AG20443 (cell line): ENCODE results near the gene IQGAP3.
"Not testable (repeated sequence)": the region's sequence is repeated elsewhere in the genome, so short reads cannot be mapped to it uniquely, and the experiment has no call there.

ENCODE experiments used
- DNase-seq: peaks from one replicate; pipeline ENCODE4 v3.0.0; 2012; ENCODE audit warnings: low spot score, mixed read lengths

IQGAP3 gene

DNA sequence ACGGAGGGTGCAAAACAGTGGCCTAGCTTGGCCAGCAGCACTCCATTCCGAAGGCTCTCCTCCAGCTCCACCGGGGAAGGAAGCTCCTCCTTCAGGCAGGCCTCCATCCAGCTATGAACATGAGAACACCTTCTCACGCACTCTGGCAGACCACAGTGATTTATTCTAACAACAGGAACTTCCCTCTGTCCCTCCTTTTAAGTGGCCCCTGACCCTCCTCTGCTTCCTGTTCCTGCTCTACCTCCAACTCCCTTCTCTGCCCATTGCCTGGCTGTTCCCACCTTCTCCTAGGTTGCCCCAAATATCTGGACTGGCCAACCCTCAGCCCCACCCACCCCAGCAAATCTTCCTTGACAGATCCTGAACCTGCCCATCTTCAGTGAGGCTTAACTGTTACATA is 5.9 kb downstream of the IQGAP3 start:
- no peak for DNase-seq

DNA sequence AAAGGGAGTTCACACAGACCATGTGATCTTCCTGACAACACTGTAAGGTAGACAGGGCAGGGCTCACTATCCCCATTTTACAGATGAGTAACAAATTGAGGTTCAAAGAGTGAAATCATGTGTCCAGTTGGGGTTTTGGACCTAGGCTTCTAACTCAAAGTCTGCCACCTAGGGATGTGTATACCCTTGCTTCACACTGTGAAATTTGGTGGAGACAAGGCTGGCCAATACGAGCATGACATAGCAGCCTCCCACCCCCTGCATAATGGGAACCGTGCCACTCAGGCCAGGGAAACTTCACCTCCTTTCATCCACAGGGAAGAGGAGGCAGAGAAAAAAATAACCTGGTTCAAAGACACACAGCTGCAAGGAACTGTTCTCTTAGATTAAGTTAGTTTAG is 6.8 kb downstream of the IQGAP3 start:
- no peak for DNase-seq

DNA sequence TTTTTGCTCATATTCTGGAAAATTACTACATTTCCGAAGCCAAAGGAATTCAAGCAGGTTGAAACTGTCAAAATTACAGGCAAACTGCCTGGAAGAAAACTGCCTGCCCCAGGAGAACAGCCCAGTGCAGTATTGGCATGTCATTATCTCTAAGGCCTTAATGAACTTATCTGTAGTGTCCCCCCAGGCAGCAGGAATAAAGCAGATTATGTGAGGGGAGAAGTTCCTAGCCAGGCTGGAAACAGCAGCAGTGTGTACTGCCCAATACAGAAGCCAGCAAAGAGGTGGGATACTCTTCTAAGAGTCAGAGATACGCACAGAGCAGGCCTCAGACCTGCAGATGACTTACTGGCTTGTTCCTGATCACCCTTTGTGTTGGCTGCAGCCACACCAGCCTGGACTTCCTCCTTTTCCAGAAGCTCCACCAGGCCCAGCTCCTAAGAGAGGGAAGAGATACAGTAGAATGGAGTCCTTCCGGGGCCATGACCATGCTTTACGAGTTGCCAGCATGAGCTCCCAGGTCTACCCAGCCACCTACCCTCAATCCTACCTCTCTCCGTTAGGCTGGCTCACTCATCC is 11.7 kb downstream of the IQGAP3 start:
- no peak for DNase-seq

DNA sequence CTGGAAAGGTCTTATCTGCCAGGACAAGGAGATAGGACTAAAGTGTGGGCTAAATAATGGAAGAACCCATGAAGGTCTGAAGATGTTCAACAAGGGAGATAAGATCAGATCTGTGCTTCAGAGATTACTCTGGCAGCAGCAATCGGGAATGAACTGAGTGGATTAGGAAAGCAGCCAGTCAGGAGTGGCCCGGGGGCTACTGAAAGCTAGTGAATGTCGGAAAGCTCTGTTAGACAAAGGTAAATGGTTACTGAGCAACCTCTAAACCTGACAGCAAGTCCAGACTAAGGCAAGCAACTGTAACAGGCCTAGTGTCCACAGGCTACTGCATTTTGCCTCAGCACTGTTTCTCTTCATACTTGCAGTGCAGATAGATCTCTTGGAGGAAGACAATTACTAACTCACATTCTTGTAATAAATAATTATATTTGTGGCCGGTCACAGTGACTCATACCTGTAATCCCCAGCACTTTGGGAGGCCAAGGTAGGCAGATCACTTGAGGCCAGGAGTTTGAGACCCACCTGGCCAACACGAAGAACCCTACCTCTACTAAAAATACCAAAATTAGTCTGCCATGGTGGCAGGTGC is 12.5 kb downstream of the IQGAP3 start:
- DNase-seq, result no peak

DNA sequence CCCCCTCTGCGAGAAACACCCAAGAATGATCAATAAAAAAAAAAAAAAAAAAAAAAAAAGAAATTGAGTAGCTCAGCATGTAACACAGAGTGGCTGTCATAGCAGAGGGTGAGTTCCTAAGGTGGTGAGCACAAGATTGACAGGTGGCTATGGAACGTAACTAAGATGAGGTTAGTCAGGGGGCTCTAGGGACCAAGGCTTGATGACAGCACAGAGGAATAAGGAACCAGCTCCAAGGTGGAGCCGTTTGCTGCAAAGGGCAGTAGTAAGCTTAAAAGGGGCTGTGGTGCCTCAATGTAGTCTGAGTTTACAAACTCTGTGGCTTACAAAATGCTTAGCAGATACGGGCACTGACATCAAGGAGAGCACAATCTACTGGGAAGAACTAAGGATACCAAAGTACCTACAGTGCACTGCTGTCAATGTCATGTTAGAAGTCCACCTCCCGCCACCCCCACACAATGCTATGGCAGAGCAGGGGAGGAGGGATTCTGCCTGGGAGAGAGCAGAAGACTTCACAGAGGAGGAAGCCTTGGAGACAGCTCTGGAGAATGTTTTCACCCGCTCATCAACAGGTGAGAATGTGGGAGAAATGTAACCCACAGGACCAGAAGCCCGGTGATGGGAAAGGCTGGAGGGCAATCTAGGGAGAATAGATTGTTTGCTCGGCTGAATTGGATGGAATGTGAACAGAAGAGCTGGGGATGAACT is 13.1 kb downstream of the IQGAP3 start:
- no peak for DNase-seq

DNA sequence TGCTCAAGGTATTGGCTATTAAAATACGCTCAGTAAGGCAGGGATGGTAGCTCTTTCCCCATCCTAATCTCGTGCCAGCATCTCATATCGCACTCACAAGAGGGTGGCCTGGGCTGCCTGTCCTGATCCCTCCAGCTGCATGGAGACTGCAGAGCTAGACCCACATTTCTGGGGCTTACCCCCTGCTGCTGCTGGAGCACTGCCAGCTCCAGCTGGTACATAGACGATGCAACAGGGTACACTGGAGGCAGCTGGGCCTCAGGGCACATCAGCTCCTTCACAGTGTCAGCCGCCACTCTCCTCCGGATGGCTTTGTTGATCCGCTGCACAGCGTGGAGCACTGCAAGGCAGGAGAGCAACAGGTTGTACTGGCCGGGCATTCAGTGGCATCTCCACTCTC is 16.0 kb downstream of the IQGAP3 start:
- DNase-seq, result no peak

DNA sequence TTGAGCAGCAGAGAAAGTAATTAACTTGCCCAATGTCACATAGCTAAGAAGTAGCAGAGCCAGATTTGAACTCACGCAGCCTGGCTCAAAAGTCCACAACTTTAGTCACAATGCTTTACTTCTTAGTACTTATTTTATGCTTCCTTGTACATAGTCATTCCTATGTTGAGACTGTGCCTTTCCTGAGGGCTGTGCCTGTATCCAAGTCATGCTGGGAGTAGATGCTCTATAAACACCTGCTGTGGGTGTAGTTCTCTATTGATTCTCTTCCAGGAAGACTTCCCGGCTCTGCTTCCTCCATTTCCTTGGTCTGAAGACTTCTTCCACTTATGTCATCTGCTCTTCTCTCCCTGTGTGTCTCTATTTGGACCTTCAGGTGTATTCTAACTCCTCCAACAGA is 16.6 kb downstream of the IQGAP3 start:
- no peak for DNase-seq

DNA sequence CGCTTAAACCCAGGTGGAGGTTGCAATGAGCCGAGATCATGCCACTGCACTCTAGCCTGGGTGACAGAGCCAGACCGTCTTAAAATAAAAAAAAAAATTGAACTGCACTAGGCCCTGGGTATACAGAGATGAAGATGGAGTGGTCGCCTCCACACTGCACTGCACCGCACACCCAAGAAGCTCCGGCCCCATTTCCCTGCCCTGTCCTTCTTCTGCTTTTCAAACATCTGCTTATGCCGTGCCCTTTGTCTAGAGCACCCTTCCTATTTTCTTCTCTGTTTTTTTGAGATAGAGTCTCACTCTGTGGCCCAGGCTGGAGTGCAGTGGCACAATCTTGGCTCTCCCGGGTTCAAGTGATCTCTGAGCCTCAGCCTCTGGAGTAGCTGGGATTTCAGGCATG is 17.4 kb downstream of the IQGAP3 start:
- no peak for DNase-seq

DNA sequence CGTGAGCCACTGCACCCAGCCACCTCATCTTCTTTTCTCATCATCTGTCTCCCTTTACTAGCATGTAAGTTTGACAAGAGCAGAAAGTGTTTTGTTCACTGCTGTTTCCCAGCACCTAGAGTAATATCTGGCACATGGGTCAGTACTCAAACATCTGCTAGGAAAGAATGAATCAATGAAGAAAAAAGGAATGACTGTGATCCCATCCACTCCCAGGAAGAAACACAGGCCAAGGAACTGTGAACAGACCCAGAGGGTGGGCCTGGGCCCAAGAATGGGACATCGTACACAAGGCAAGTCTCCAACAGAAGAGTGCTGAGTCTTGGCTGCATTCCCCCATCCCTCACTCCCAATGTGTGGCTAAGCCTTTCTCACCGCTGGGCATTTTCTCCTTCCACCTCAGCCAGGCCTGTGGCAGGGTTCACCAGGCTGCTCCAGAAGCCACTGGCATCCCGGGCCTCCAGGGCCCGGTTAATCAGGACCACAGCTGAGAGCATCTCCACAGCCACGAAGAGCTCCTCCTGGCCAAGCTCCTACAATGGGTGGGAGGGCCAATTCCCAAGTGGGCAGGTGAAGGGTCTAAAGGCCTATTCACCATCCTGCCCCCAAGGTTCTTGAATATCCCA is 18.4 kb downstream of the IQGAP3 start:
- no peak for DNase-seq

DNA sequence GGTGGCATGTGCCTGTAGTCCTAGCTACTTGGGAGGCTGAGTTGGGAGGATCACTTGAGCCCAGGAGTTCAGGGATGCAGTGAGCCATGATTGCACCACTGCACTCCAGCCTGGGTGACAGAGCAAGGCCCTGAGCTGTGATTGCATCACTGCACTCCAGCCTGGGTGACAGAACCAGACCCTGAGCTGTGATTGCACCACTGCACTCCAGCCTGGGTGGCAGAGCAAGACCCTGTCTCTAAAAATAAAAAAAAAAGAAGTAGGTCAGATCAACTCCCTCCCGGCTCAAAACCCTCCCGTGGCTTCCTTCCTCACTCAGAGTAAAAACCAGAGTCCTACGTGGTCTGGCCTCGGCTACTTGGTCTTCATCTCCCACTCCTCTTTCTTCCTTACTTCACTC is 19.4 kb downstream of the IQGAP3 start:
- not testable (repeated sequence) for DNase-seq

DNA sequence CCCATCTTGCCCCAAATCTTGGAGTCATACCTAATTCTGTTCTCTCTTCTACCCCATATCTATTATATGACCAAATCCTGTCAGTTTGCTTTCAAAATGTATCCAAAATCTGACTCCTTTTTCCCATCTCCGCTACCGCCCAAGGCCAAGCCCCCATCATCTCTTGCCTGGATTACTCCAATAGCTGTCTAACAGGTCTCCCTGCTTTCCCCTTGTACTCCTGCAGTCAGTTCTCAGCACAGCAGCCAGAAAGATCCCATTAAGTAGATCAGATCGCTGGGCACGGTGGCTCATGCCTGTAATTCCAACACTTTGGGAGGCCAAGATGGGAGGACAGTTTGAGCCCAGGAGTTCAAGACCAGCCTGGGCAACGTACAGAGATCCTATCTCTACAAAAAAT is 19.8 kb downstream of the IQGAP3 start:
- DNase-seq, result no peak

DNA sequence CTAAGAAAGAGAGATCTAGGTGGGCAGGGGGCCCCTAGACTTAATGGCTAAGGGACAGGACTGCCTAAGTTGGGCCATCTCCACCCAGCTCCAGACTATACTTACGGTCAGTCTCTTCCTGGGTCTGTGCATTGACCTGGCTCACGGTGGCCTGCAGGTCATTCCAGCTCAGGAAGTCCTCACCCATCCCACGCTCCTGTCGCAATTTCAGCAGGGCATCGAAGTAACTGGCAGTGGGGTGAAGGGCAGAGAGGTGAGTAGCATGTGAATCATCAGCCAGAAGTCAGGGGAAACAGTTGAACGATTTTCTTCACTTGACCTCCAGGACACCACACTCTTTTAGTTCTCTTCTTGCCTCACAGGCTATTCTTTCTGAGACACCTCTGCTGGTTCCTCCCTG is 20.5 kb downstream of the IQGAP3 start:
- DNase-seq, result no peak

DNA sequence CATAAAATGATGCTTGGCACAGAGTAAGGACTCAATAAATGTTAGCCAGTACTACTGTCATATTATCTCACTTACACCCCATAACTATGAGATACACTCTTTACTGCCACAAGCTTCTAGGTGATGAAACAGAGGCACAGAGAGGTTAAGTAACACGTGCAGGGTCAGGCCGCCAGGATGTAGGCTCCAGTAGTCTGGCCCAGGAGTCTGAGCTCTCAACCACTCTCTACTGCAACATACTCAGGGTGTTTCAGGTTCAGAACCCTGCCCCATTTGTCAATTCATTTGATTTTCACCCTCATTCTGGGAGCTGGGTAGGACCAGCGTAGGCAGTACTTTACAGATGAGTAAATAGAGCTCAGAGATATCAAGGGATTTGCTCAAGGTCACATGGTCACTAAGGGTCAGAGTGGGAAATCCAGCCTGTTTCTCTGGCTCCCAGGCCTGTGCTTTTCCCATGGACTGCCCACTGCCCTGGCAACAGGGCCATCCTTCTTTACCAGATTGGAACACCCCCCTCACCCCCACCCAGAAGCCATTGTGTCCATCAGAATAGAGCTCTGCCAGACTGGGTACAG is 21.2 kb downstream of the IQGAP3 start:
- no peak for DNase-seq

DNA sequence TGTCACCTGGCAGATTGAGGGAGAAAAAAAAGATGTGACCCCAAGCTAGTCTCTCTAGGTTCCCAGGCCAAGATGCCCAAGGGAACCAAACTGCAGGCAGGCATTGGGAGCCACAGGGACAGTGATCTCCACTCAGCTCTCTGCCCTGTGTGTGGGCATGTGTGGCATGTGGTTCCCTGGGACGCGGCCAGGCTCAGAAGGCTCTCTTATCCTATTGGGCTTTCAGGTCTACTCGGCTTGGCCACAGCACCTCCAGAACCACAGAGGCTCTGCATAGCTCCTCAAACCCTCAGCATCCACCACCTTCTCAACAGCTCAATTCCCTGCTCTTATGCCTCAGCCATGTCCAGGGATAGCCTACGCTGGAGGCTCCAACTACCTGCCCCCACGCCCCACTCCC is 22.0 kb downstream of the IQGAP3 start:
- DNase-seq, result no peak

DNA sequence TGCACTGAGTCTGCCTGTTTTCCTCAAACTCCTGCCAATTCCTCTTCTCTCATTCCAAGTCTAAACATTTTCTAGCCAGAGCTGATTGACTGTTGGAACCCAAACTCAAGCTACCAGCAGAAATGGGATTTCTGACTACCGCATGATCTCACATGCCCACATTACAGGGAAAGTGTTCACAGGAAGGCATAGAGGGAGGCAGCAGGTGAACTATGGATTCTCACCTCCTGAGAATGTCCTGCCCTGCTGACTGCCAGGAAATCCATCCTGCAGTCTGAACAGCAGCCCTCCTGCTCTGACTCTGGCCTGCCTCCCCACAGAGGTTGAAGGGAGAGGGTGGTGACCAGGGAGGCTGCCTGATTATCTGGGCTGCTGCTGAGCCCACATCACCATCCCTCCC is 22.5 kb downstream of the IQGAP3 start:
- DNase-seq, result no peak

DNA sequence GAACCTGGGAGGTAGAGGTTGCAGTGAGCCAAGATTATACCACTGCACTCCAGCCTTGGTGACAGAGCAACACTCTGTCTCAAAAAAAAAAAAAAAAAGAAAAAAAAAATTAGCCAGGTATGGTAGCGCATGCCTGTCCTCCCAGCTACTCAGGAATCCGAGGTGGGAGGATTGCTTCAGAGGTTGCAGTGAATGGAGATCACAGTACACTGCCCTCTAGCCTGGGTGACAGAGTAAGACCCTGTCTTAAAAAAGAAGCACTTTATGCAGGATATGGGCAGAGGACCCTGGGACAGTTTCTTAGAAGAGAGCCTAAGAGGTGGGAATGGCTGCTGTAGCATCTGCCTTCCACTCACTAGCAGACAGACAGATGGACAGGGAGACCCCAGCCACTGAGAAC is 23.0 kb downstream of the IQGAP3 start:
- DNase-seq, result no peak

DNA sequence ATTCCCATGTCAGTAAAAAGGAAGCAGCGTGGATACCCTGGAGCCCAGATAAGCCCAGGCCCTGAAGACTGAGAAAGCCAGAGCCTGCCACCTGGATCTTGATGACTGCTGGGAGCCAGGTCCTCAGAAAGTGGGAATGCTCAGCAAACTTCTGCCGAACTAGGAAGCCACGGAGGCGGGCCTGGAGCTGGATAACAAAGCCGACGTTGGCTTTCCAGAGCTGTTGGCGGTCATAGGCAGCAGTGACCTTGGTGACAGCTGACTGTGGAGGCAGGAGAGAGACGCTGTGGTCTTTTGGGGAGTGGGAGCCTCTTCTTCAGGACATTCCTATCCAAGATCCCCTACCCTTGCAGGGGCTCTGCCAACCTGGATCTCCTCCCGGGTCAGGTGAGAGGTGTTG is 24.4 kb downstream of the IQGAP3 start:
- DNase-seq, result no peak

DNA sequence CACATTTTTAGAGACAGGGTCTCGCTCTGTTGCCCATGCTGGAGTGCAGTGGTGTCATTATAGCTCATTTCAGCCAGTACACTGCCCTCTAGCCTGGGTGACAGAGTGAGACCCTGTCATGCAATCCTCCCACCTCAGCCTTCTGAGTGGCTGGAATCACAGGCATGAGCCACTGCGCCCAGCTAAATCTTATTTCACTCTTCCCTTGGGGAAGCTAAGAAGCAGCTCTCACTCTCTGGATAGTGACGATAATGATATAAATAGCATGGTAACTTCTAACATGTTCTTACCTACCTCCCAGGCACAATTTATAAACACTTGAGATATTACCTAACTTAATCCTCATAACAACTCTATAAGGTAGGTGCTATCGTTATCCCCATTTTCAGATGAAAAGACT is 24.9 kb downstream of the IQGAP3 start:
- DNase-seq, result no peak

DNA sequence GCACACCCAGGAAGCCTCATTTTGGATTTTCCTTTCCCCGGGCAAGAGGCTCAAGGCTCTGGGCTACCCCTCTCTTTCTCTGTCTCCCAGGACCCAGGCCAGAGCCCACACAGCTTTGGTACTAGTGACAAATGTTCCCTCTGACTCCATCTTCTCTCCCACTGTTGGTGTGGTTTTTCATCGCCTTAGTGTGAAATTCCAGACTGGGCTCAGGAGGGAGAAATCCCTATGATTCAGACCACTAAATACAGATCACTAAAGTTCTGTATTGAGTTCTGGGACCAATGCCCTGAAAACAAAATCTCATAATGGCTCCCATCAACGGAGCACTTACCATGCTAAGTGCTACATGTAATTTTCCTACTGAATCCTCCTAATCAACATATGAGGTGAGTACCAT is 26.1 kb downstream of the IQGAP3 start:
- no peak for DNase-seq

DNA sequence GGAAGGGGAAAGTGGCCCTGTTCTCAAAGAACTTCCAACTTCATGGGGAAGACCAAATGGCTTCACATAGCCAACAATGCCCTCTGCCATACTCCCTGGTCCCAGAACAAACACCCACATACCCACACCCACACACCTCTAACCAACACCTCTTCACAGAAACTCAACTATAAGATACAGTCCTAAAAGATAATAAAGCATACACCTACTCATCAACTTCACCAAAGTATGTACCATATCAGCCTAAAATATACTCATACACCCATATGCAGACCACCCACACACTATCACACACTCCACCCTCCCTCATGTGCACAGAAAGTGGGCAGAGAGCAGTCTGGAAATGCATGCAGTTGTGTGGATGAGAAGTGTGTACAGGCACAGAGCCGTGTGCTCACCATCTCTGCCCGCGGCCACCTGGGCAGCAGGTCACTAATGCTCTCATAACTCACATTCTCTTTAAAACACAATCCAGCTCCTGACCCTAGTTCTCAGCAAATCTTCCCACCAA is 27.7 kb downstream of the IQGAP3 start:
- DNase-seq, result no peak

DNA sequence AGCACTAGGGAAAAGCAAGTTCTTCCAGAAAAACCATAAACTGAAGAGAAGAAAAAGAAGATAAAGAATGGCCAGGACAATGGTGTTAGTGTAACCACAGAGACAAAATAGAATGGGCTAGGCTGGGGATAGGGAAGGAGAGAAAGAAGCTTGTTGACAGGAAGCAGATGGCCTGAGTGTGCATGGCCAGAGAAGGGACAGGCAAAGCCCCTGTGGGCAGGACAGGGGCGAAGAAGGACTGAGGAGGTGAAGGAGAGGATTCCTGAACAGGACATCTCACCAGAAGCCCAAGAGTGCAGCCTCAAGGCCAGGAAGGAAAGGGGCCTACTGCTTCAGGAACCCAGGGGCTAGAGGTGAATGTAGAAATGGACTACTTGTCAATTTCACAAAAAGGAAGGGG is 29.3 kb downstream of the IQGAP3 start:
- DNase-seq, result no peak

DNA sequence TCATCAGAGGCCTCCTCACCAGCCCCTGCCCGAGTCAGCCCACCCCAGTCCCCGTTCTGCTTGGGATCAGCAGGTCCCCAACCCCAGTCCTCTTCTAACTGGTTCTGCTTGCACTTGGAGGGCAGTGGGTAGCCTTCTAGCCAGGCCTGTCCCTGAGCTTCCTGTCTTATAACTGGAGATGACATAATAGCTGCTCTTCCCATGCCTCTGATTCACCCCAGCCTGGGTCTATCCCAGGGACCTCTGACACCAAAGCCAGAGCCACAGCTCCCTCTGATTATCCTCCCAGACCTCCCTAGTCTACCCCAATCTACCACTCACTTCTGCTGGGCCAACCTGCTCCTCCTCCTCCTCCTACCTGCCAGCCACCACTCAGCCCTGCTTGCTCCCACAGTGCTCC is 31.4 kb downstream of the IQGAP3 start:
- peak; percentile 62 for DNase-seq

DNA sequence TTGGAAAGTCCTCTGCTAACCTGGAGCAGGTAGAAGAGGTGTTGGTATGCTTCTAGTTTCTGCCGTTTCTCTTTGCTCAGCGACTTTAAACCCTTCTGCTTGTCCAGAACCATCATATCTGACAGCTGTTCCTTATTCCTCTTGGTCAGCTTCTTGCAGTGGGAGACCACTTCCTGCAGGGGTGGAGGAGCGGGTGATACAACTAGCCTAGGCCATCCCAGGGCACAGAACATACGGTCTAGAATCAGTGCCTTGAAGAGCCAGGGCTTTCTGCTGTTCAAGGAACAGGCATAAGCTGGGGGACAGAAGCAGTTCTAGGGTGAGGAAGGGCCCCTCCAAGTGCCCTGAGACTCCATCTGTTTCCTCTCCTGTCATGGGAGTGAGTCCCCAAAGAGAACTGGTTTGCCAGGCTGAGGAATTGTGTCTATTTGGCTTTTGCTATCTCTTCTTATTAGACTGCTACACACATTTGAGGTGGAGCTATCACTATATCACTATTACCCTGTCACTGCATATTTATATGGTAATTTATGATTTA is 32.5 kb downstream of the IQGAP3 start:
- DNase-seq, result no peak
